ENCODE results near the gene TNFRSF19. TPM values are rescaled to one million over a fixed set of nuclear protein-coding genes. Genes with fewer than 3 reads are reported as not detected.

Gene TNFRSF19
- total RNA-seq, 3 donors from 2014 or later, result 5.3 to 9.1 (median 7.9) TPM

DNA sequence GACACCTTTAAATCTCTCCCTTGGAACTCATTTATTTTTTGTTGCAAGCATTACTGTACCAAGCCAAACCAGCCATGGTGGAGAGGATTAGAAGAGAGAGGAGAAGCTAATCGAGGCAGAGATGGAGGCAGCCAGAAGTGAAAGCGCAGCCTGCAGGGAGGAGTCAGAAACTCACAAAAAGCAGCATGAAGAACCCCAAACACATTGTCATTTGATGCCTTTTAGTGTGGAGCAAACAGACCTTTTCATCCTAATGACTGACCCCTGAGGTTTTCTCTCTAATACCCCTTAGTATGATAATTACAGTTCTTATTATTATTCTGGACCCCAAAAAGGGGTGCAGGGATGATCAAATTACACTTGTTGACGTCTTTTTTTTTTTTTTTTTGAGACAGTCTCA lies 62.5 kb downstream of the TNFRSF19 start:
- DNase-seq (ENCODE audit: low spot score in 2 of 2), result no peak
- H3K4me1 ChIP-seq, result no peaks in the 10 kb centered on the region
- TF ChIP-seq POLR2A (IDR thresholded peaks at IDR 0.05), result no peak
- TF ChIP-seq, protein P1, sequence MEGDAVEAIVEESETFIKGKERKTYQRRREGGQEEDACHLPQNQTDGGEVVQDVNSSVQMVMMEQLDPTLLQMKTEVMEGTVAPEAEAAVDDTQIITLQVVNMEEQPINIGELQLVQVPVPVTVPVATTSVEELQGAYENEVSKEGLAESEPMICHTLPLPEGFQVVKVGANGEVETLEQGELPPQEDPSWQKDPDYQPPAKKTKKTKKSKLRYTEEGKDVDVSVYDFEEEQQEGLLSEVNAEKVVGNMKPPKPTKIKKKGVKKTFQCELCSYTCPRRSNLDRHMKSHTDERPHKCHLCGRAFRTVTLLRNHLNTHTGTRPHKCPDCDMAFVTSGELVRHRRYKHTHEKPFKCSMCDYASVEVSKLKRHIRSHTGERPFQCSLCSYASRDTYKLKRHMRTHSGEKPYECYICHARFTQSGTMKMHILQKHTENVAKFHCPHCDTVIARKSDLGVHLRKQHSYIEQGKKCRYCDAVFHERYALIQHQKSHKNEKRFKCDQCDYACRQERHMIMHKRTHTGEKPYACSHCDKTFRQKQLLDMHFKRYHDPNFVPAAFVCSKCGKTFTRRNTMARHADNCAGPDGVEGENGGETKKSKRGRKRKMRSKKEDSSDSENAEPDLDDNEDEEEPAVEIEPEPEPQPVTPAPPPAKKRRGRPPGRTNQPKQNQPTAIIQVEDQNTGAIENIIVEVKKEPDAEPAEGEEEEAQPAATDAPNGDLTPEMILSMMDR (IDR thresholded peaks at IDR 0.05), result no peak
- TF ChIP-seq POLR2AphosphoS5 (IDR thresholded peaks at IDR 0.05), result no peak
- no peaks in the 10 kb centered on the region for H3K27me3 ChIP-seq
- no peaks in the 10 kb centered on the region for H3K36me3 ChIP-seq
- H3K4me3 ChIP-seq, result no peak overlapping the region
- H3K9me3 ChIP-seq, result no peaks in the 10 kb centered on the region
- H3K27ac ChIP-seq, result no peak overlapping the region
- intact Hi-C loops (cut with DNase I; ENCODE audit: low total_unique reads), result no loop called here

- Histone ChIP-seq H3K9me3 (no peaks in the 10 kb centered on the region), H3K36me3 (no peaks in the 10 kb centered on the region), H3K4me3 (no peak overlapping the region), H3K27ac (no peak overlapping the region), H3K27me3 (no peaks in the 10 kb centered on the region), H3K4me1 (no peaks in the 10 kb centered on the region)
- DNase-seq (ENCODE audit: low spot score in 2 of 2), result no peak
- TF ChIP-seq POLR2AphosphoS5 (IDR thresholded peaks at IDR 0.05), result no peak
- TF ChIP-seq, protein P1 (IDR thresholded peaks at IDR 0.05), result no peak
- TF ChIP-seq POLR2A (IDR thresholded peaks at IDR 0.05), result no peak
- intact Hi-C loops (cut with DNase I; ENCODE audit: low total_unique reads), result no loop called here
Measured at GRCh38 chr13:23634897-23635296, 64.7 kb downstream of the TNFRSF19 start.

- intact Hi-C loops (cut with DNase I; ENCODE audit: low total_unique reads), result no loop called here
- TF ChIP-seq POLR2AphosphoS5 (IDR thresholded peaks at IDR 0.05), result no peak
- TF ChIP-seq, protein P1 (IDR thresholded peaks at IDR 0.05), result no peak
Measured at GRCh38 chr13:23636360-23636759, 66.1 kb downstream of the TNFRSF19 start.

GRCh38 chr13:23637829-23638228 lies 67.6 kb downstream of the TNFRSF19 start:
- no peak overlapping the region for H3K27ac ChIP-seq

More at GRCh38 chr13:23636360-23636759, 66.1 kb downstream of the TNFRSF19 start:
- no peaks in the 10 kb centered on the region for H3K9me3 ChIP-seq
- no peaks in the 10 kb centered on the region for H3K27me3 ChIP-seq
- H3K36me3 ChIP-seq, result no peaks in the 10 kb centered on the region
- no peak for DNase-seq (ENCODE audit: low spot score in 2 of 2)
- H3K4me3 ChIP-seq, result no peak overlapping the region
- no peak overlapping the region for H3K27ac ChIP-seq
- H3K4me1 ChIP-seq, result no peaks in the 10 kb centered on the region

GRCh38 chr13:23639674-23640073 lies 69.5 kb downstream of the TNFRSF19 start:
- TF ChIP-seq POLR2A (IDR thresholded peaks at IDR 0.05), result no peak
- TF ChIP-seq POLR2AphosphoS5 (IDR thresholded peaks at IDR 0.05), result no peak
- TF ChIP-seq, protein P1 (IDR thresholded peaks at IDR 0.05), result no peak
- H3K36me3 ChIP-seq, result no peaks in the 10 kb centered on the region
- H3K27me3 ChIP-seq, result no peaks in the 10 kb centered on the region
- H3K4me1 ChIP-seq, result no peaks in the 10 kb centered on the region
- no peaks in the 10 kb centered on the region for H3K9me3 ChIP-seq
- intact Hi-C loops (cut with DNase I; ENCODE audit: low total_unique reads), result no loop called here
- peak overlapping the region in 1 of 3 donors; percentile 22 for H3K4me3 ChIP-seq
- no peak for DNase-seq (ENCODE audit: low spot score in 2 of 2)
- H3K27ac ChIP-seq, result no peak overlapping the region

More at GRCh38 chr13:23637829-23638228, 67.6 kb downstream of the TNFRSF19 start:
- Histone ChIP-seq H3K4me1 (no peaks in the 10 kb centered on the region), H3K9me3 (no peaks in the 10 kb centered on the region), H3K4me3 (no peak overlapping the region), H3K27me3 (no peaks in the 10 kb centered on the region), H3K36me3 (no peaks in the 10 kb centered on the region)
- TF ChIP-seq POLR2A (IDR thresholded peaks at IDR 0.05), result no peak
- TF ChIP-seq POLR2AphosphoS5 (IDR thresholded peaks at IDR 0.05), result no peak
- TF ChIP-seq, protein P1 (IDR thresholded peaks at IDR 0.05), result no peak
- intact Hi-C loops (cut with DNase I; ENCODE audit: low total_unique reads), result no loop called here
- DNase-seq (ENCODE audit: low spot score in 2 of 2), result no peak
